HUES64 (cell line): ENCODE data around the gene CCDC54.
A peak's percentile ranks its signal among the peaks of the same experiment; 100 is the strongest.

Experiments
- H3K27ac ChIP-seq: 2 replicates; pipeline ENCODE4 v1.7.0; 2013; ENCODE audit warnings: low read depth, low read length, inconsistent platforms
- H3K27me3 ChIP-seq: 2 replicates; pipeline ENCODE4 v1.6.1; 2013; ENCODE audit warnings: mild to moderate bottlenecking, low read length; ENCODE audit not compliant: insufficient read depth
- H3K36me3 ChIP-seq: 2 replicates; pipeline ENCODE4 v1.6.1; 2013; ENCODE audit warnings: mild to moderate bottlenecking, low read length; ENCODE audit not compliant: insufficient read depth
- H3K4me1 ChIP-seq: 2 replicates; pipeline ENCODE4 v1.6.1; 2013; ENCODE audit warnings: mild to moderate bottlenecking, low read length, moderate library complexity; ENCODE audit not compliant: insufficient read depth
- H3K4me3 ChIP-seq: 2 replicates; pipeline ENCODE4 v1.5.1; 2013; ENCODE audit warnings: mild to moderate bottlenecking, low read length, moderate library complexity
- H3K9ac ChIP-seq: 2 replicates; pipeline ENCODE4 v1.6.1; 2013; ENCODE audit warnings: mild to moderate bottlenecking, low read depth, low read length
- H3K9me3 ChIP-seq: 2 replicates; pipeline ENCODE4 v1.6.1; 2013; ENCODE audit warnings: low read depth, low read length; ENCODE audit not compliant: insufficient read depth
- WGBS: fragments of 150-250, 120-280 bp; methylation state at CpG from one replicate; pipeline ENCODE4 v1.1.7; 2013; ENCODE audit warnings: missing lambda C conversion rate; 5-methylcytosine and 5-hydroxymethylcytosine counted together

Gene CCDC54

GRCh38 chr3:107367353-107367752 is 9.9 kb upstream of the CCDC54 start:
- 92% methylated on average over 5 of the region's 5 CpGs for WGBS
- H3K27ac ChIP-seq: peak overlapping the region; percentile 17; the same call in 1 of the 2 replicates

GRCh38 chr3:107368654-107369398 is 8.4 kb upstream of the CCDC54 start:
- Histone ChIP-seq H3K27me3 (no peaks in the 10 kb centered on the region), H3K4me3 (no peak overlapping the region), H3K27ac (no peak overlapping the region), H3K9me3 (no peaks in the 10 kb centered on the region), H3K4me1 (peaks cover 8% of the 10 kb centered on the region), H3K9ac (no peak overlapping the region), H3K36me3 (no peaks in the 10 kb centered on the region)
- WGBS: 93% methylated on average over 8 of the region's 8 CpGs

More at GRCh38 chr3:107367353-107367752, 9.9 kb upstream of the CCDC54 start:
- no peaks in the 10 kb centered on the region for H3K27me3 ChIP-seq
- peaks cover 8% of the 10 kb centered on the region for H3K4me1 ChIP-seq
- H3K9ac ChIP-seq: no peak overlapping the region
- H3K4me3 ChIP-seq: no peak overlapping the region
- H3K9me3 ChIP-seq: no peaks in the 10 kb centered on the region
- H3K36me3 ChIP-seq: no peaks in the 10 kb centered on the region

DNA sequence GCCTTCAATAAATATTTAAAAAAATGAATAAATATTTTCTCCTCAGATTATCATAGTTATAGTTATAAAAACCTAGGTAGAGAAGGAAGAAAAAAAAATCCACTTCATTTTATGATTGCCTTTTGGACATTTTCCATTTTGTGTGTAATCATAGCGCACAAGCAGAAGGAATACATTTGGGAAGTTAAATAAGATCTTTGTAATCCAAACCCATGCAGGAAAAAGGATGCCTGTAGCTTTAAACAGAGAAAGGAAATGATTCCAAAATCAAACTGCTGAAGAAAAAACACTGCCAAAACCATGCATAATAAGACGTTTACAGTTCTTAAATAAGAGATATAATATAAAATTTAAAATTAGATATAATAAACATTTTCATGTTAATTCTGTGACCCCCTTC is 7.4 kb upstream of the CCDC54 start:
- H3K27ac ChIP-seq: no peak overlapping the region
- no peaks in the 10 kb centered on the region for H3K36me3 ChIP-seq
- no peak overlapping the region for H3K4me3 ChIP-seq
- H3K4me1 ChIP-seq: peaks cover 8% of the 10 kb centered on the region
- H3K9me3 ChIP-seq: no peaks in the 10 kb centered on the region
- no peaks in the 10 kb centered on the region for H3K27me3 ChIP-seq
- H3K9ac ChIP-seq: no peak overlapping the region
- WGBS: 100% methylated on average over 1 of the region's 2 CpGs

GRCh38 chr3:107370907-107371306 is 6.3 kb upstream of the CCDC54 start:
- 100% methylated on average over 2 of the region's 2 CpGs for WGBS
- no peak overlapping the region for H3K9ac ChIP-seq
- H3K27me3 ChIP-seq: no peaks in the 10 kb centered on the region
- no peak overlapping the region for H3K27ac ChIP-seq
- no peaks in the 10 kb centered on the region for H3K36me3 ChIP-seq
- no peak overlapping the region for H3K4me3 ChIP-seq
- H3K4me1 ChIP-seq: peaks cover 8% of the 10 kb centered on the region
- H3K9me3 ChIP-seq: no peaks in the 10 kb centered on the region

DNA sequence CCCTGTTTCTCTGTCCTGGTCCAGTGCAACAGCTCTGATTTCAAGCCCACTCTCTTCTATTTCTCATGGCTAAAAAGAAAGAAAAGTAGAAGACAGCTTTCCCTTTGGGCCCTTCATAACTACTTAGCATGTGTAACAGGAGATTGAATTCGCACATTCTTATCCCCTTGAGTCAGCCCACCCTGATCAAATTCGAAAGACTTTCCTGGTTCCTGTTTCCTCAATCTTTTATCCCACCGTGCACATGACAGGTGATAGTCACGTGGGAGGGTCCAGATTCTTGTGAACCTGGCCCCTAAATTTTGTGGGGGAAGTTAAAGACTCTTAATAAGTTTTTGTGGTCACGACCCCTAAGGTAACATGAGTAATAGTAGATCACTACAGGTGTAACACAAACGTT is 4.7 kb upstream of the CCDC54 start:
- Histone ChIP-seq H3K27me3 (no peaks in the 10 kb centered on the region), H3K9me3 (no peaks in the 10 kb centered on the region), H3K4me3 (no peak overlapping the region), H3K9ac (no peak overlapping the region), H3K27ac (no peak overlapping the region), H3K36me3 (no peaks in the 10 kb centered on the region), H3K4me1 (no peaks in the 10 kb centered on the region)
- 83% methylated on average over 6 of the region's 6 CpGs for WGBS

DNA sequence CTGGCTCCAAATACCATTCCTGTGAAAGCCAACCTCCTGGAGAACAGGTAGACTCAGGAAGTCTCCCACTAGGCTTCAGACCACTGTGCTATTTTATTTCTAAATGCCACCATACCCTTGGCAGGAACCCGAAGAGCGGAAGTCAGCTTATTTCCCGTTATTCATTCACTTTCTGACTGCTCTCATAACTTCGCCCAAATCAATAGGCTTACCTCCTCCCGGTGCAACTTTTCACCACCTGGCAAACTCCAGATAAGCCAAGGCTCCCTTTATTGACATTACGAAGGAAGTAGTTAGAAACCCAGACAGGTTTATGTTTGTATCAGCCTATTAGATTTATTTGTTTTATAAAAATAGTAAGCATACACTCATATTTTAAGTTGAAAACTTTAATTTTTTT is 3.3 kb upstream of the CCDC54 start:
- H3K9ac ChIP-seq: no peak overlapping the region
- WGBS: 94% methylated on average over 5 of the region's 6 CpGs
- H3K27ac ChIP-seq: no peak overlapping the region
- no peaks in the 10 kb centered on the region for H3K27me3 ChIP-seq
- H3K4me1 ChIP-seq: no peaks in the 10 kb centered on the region
- H3K9me3 ChIP-seq: no peaks in the 10 kb centered on the region
- no peaks in the 10 kb centered on the region for H3K36me3 ChIP-seq
- H3K4me3 ChIP-seq: no peak overlapping the region

DNA sequence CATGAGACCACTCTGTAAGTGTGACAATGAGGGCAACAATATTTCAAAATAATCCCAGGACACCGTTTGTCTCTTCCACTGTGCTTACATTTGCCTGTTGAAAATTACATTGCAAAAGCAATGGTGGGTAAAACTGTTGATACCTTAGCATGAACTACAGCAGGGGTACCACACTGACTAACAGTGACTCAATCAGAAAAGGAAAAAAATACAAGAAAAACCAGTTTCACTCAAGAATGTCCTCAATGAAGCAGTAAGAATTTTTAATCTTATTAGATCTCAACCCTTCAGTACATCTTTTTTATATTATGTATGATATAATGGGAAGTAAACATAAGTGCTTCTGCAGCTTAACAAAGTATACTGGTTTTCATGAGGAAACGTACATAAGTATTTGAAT is 1.6 kb upstream of the CCDC54 start:
- no peak overlapping the region for H3K4me3 ChIP-seq

GRCh38 chr3:107382631-107383030 is 5.4 kb downstream of the CCDC54 start:
- H3K27ac ChIP-seq: no peak overlapping the region
- H3K4me1 ChIP-seq: peaks cover 29% of the 10 kb centered on the region
- H3K4me3 ChIP-seq: no peak overlapping the region
- no peak overlapping the region for H3K9ac ChIP-seq
- H3K27me3 ChIP-seq: no peaks in the 10 kb centered on the region
- no peaks in the 10 kb centered on the region for H3K36me3 ChIP-seq
- no peaks in the 10 kb centered on the region for H3K9me3 ChIP-seq
- WGBS: 100% methylated on average over 2 of the region's 4 CpGs

More for the DNA sequence above, 1.6 kb upstream of the CCDC54 start:
- WGBS: 100% methylated on average over 2 of the region's 2 CpGs
- Histone ChIP-seq H3K4me1 (no peaks in the 10 kb centered on the region), H3K9ac (no peak overlapping the region), H3K36me3 (no peaks in the 10 kb centered on the region), H3K27ac (no peak overlapping the region), H3K27me3 (no peaks in the 10 kb centered on the region), H3K9me3 (no peaks in the 10 kb centered on the region)

DNA sequence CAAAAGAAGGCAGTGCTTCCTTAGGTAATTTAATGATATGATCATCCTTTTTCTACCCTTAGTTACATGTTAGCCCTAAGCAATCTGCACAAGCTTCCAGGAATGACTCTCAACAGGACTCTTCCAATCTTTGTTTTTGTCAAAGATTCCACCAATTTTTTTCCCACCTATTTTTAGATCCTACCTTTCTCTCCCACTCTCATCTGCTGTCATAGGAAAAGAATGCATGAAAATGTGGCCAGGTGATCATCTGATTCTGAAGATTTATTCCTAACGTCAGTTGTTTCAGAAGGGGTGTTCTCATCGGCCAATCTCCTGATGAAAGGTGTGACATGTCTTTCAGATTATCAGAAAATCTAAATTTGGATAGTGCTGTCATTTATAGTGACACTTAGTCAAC is 7.2 kb downstream of the CCDC54 start:
- H3K36me3 ChIP-seq: no peaks in the 10 kb centered on the region
- H3K27me3 ChIP-seq: no peaks in the 10 kb centered on the region
- no peak overlapping the region for H3K4me3 ChIP-seq
- no peaks in the 10 kb centered on the region for H3K9me3 ChIP-seq
- 0 out of 2 replicates have a peak overlapping the region, but pooled peaks have one; percentile 21 for H3K27ac ChIP-seq
- WGBS: 88% methylated on average over 2 of the region's 2 CpGs
- H3K4me1 ChIP-seq: peaks cover 29% of the 10 kb centered on the region
- no peak overlapping the region for H3K9ac ChIP-seq

GRCh38 chr3:107384907-107385306 is 7.7 kb downstream of the CCDC54 start:
- Histone ChIP-seq H3K27me3 (no peaks in the 10 kb centered on the region), H3K9me3 (no peaks in the 10 kb centered on the region), H3K9ac (no peak overlapping the region), H3K4me3 (no peak overlapping the region), H3K36me3 (no peaks in the 10 kb centered on the region), H3K27ac (peak overlapping the region; percentile 63; the same call in 1 of the 2 replicates), H3K4me1 (peaks cover 29% of the 10 kb centered on the region)
- WGBS: 50% methylated on average over 1 of the region's 2 CpGs

GRCh38 chr3:107387555-107387954 is 10.3 kb downstream of the CCDC54 start:
- Histone ChIP-seq H3K4me1 (peaks cover 29% of the 10 kb centered on the region), H3K9me3 (no peaks in the 10 kb centered on the region), H3K4me3 (no peak overlapping the region), H3K27ac (no peak overlapping the region), H3K27me3 (no peaks in the 10 kb centered on the region), H3K36me3 (no peaks in the 10 kb centered on the region), H3K9ac (no peak overlapping the region)
- 91% methylated on average over 3 of the region's 3 CpGs for WGBS
